Measurements from ENCODE around the gene SDK2.

SDK2 gene

GRCh38 chr17:73641826-73642600 lies 2.2 kb downstream of the SDK2 start:
- H3K4me3 ChIP-seq (ENCODE audit: low read depth in 1 of 2, low read length in 2 of 2): no peak overlapping the region
- H3K36me3 ChIP-seq (ENCODE audit: control insufficient read depth in 1 of 2, insufficient read depth in 2 of 2, low read length in 2 of 2): no peaks in the 10 kb centered on the region
- no peaks in the 10 kb centered on the region for H3K9me3 ChIP-seq (ENCODE audit: control insufficient read depth in 1 of 2, low read length in 2 of 2)
- peaks cover 25% of the 10 kb centered on the region for H3K27me3 ChIP-seq (ENCODE audit: low read depth, low read length)
- H3K27ac ChIP-seq (ENCODE audit: low read length): no peak overlapping the region
- peaks cover 0 to 24% of the 10 kb centered on the region in 2 donors for H3K4me1 ChIP-seq (ENCODE audit: control insufficient read depth in 1 of 2, insufficient read depth in 2 of 2, low read length in 2 of 2)

GRCh38 chr17:73640691-73641090 lies 3.6 kb downstream of the SDK2 start:
- H3K4me1 ChIP-seq (ENCODE audit: control insufficient read depth in 1 of 2, insufficient read depth in 2 of 2, low read length in 2 of 2): peaks cover 0 to 23% of the 10 kb centered on the region in 2 donors
- no peak overlapping the region for H3K27ac ChIP-seq (ENCODE audit: low read length)
- no peak overlapping the region for H3K4me3 ChIP-seq (ENCODE audit: low read depth in 1 of 2, low read length in 2 of 2)
- no peaks in the 10 kb centered on the region for H3K9me3 ChIP-seq (ENCODE audit: control insufficient read depth in 1 of 2, low read length in 2 of 2)
- H3K27me3 ChIP-seq (ENCODE audit: low read depth, low read length): peaks cover 25% of the 10 kb centered on the region
- H3K36me3 ChIP-seq (ENCODE audit: control insufficient read depth in 1 of 2, insufficient read depth in 2 of 2, low read length in 2 of 2): no peaks in the 10 kb centered on the region

GRCh38 chr17:73639932-73640331 lies 4.3 kb downstream of the SDK2 start:
- no peaks in the 10 kb centered on the region for H3K36me3 ChIP-seq (ENCODE audit: control insufficient read depth in 1 of 2, insufficient read depth in 2 of 2, low read length in 2 of 2)
- H3K27me3 ChIP-seq (ENCODE audit: low read depth, low read length): peaks cover 25% of the 10 kb centered on the region
- no peaks in the 10 kb centered on the region for H3K9me3 ChIP-seq (ENCODE audit: control insufficient read depth in 1 of 2, low read length in 2 of 2)
- H3K27ac ChIP-seq (ENCODE audit: low read length): no peak overlapping the region
- H3K4me1 ChIP-seq (ENCODE audit: control insufficient read depth in 1 of 2, insufficient read depth in 2 of 2, low read length in 2 of 2): peaks cover 0 to 17% of the 10 kb centered on the region in 2 donors
- no peak overlapping the region for H3K4me3 ChIP-seq (ENCODE audit: low read depth in 1 of 2, low read length in 2 of 2)

- H3K27me3 ChIP-seq (ENCODE audit: low read depth, low read length): peaks cover 25% of the 10 kb centered on the region
- no peaks in the 10 kb centered on the region for H3K9me3 ChIP-seq (ENCODE audit: control insufficient read depth in 1 of 2, low read length in 2 of 2)
- H3K4me3 ChIP-seq (ENCODE audit: low read depth in 1 of 2, low read length in 2 of 2): no peak overlapping the region
- H3K4me1 ChIP-seq (ENCODE audit: control insufficient read depth in 1 of 2, insufficient read depth in 2 of 2, low read length in 2 of 2): peaks cover 0 to 16% of the 10 kb centered on the region in 2 donors
- no peak overlapping the region for H3K27ac ChIP-seq (ENCODE audit: low read length)
- H3K36me3 ChIP-seq (ENCODE audit: control insufficient read depth in 1 of 2, insufficient read depth in 2 of 2, low read length in 2 of 2): no peaks in the 10 kb centered on the region
Observed at GRCh38 chr17:73639322-73639721, 4.9 kb downstream of the SDK2 start.

- H3K4me3 ChIP-seq (ENCODE audit: low read depth in 1 of 2, low read length in 2 of 2): no peak overlapping the region
- no peak overlapping the region for H3K27ac ChIP-seq (ENCODE audit: low read length)
- H3K36me3 ChIP-seq (ENCODE audit: control insufficient read depth in 1 of 2, insufficient read depth in 2 of 2, low read length in 2 of 2): no peaks in the 10 kb centered on the region
- H3K27me3 ChIP-seq (ENCODE audit: low read depth, low read length): peaks cover 21% of the 10 kb centered on the region
- peaks cover 0 to 10% of the 10 kb centered on the region in 2 donors for H3K4me1 ChIP-seq (ENCODE audit: control insufficient read depth in 1 of 2, insufficient read depth in 2 of 2, low read length in 2 of 2)
- H3K9me3 ChIP-seq (ENCODE audit: control insufficient read depth in 1 of 2, low read length in 2 of 2): no peaks in the 10 kb centered on the region
Observed at GRCh38 chr17:73638556-73638955, 5.7 kb downstream of the SDK2 start.

GRCh38 chr17:73637866-73638265 lies 6.4 kb downstream of the SDK2 start:
- Histone ChIP-seq H3K27me3 (ENCODE audit: low read depth, low read length) (peaks cover 17% of the 10 kb centered on the region), H3K4me1 (ENCODE audit: control insufficient read depth in 1 of 2, insufficient read depth in 2 of 2, low read length in 2 of 2) (peaks cover 0 to 4% of the 10 kb centered on the region in 2 donors), H3K4me3 (ENCODE audit: low read depth in 1 of 2, low read length in 2 of 2) (no peak overlapping the region), H3K27ac (ENCODE audit: low read length) (no peak overlapping the region), H3K36me3 (ENCODE audit: control insufficient read depth in 1 of 2, insufficient read depth in 2 of 2, low read length in 2 of 2) (no peaks in the 10 kb centered on the region), H3K9me3 (ENCODE audit: control insufficient read depth in 1 of 2, low read length in 2 of 2) (no peaks in the 10 kb centered on the region)

GRCh38 chr17:73635101-73635817 lies 9.0 kb downstream of the SDK2 start:
- Histone ChIP-seq H3K9me3 (ENCODE audit: control insufficient read depth in 1 of 2, low read length in 2 of 2) (no peaks in the 10 kb centered on the region), H3K27ac (ENCODE audit: low read length) (no peak overlapping the region), H3K4me3 (ENCODE audit: low read depth in 1 of 2, low read length in 2 of 2) (no peak overlapping the region), H3K4me1 (ENCODE audit: control insufficient read depth in 1 of 2, insufficient read depth in 2 of 2, low read length in 2 of 2) (peaks cover 0 to 4% of the 10 kb centered on the region in 2 donors), H3K36me3 (ENCODE audit: control insufficient read depth in 1 of 2, insufficient read depth in 2 of 2, low read length in 2 of 2) (no peaks in the 10 kb centered on the region), H3K27me3 (ENCODE audit: low read depth, low read length) (no peaks in the 10 kb centered on the region)

GRCh38 chr17:73634629-73635028 lies 9.6 kb downstream of the SDK2 start:
- H3K36me3 ChIP-seq (ENCODE audit: control insufficient read depth in 1 of 2, insufficient read depth in 2 of 2, low read length in 2 of 2): no peaks in the 10 kb centered on the region
- H3K4me3 ChIP-seq (ENCODE audit: low read depth in 1 of 2, low read length in 2 of 2): no peak overlapping the region
- no peaks in the 10 kb centered on the region for H3K9me3 ChIP-seq (ENCODE audit: control insufficient read depth in 1 of 2, low read length in 2 of 2)
- no peak overlapping the region for H3K27ac ChIP-seq (ENCODE audit: low read length)
- H3K4me1 ChIP-seq (ENCODE audit: control insufficient read depth in 1 of 2, insufficient read depth in 2 of 2, low read length in 2 of 2): peaks cover 0 to 4% of the 10 kb centered on the region in 2 donors
- no peaks in the 10 kb centered on the region for H3K27me3 ChIP-seq (ENCODE audit: low read depth, low read length)

- no peaks in the 10 kb centered on the region for H3K4me1 ChIP-seq (ENCODE audit: control insufficient read depth in 1 of 2, insufficient read depth in 2 of 2, low read length in 2 of 2)
- H3K36me3 ChIP-seq (ENCODE audit: control insufficient read depth in 1 of 2, insufficient read depth in 2 of 2, low read length in 2 of 2): no peaks in the 10 kb centered on the region
- no peaks in the 10 kb centered on the region for H3K9me3 ChIP-seq (ENCODE audit: control insufficient read depth in 1 of 2, low read length in 2 of 2)
- H3K27ac ChIP-seq (ENCODE audit: low read length): no peak overlapping the region
- H3K4me3 ChIP-seq (ENCODE audit: low read depth in 1 of 2, low read length in 2 of 2): no peak overlapping the region
- H3K27me3 ChIP-seq (ENCODE audit: low read depth, low read length): no peaks in the 10 kb centered on the region
Observed at GRCh38 chr17:73633736-73634135, 10.5 kb downstream of the SDK2 start.

GRCh38 chr17:73632513-73632912 lies 11.7 kb downstream of the SDK2 start:
- Histone ChIP-seq H3K27me3 (ENCODE audit: low read depth, low read length) (no peaks in the 10 kb centered on the region), H3K27ac (ENCODE audit: low read length) (no peak overlapping the region), H3K36me3 (ENCODE audit: control insufficient read depth in 1 of 2, insufficient read depth in 2 of 2, low read length in 2 of 2) (no peaks in the 10 kb centered on the region), H3K4me3 (ENCODE audit: low read depth in 1 of 2, low read length in 2 of 2) (no peak overlapping the region), H3K9me3 (ENCODE audit: control insufficient read depth in 1 of 2, low read length in 2 of 2) (no peaks in the 10 kb centered on the region), H3K4me1 (ENCODE audit: control insufficient read depth in 1 of 2, insufficient read depth in 2 of 2, low read length in 2 of 2) (no peaks in the 10 kb centered on the region)

GRCh38 chr17:73630965-73631595 lies 13.2 kb downstream of the SDK2 start:
- H3K36me3 ChIP-seq (ENCODE audit: control insufficient read depth in 1 of 2, insufficient read depth in 2 of 2, low read length in 2 of 2): no peaks in the 10 kb centered on the region
- no peaks in the 10 kb centered on the region for H3K27me3 ChIP-seq (ENCODE audit: low read depth, low read length)
- H3K27ac ChIP-seq (ENCODE audit: low read length): no peak overlapping the region
- H3K4me3 ChIP-seq (ENCODE audit: low read depth in 1 of 2, low read length in 2 of 2): no peak overlapping the region
- H3K9me3 ChIP-seq (ENCODE audit: control insufficient read depth in 1 of 2, low read length in 2 of 2): no peaks in the 10 kb centered on the region
- no peaks in the 10 kb centered on the region for H3K4me1 ChIP-seq (ENCODE audit: control insufficient read depth in 1 of 2, insufficient read depth in 2 of 2, low read length in 2 of 2)

Measured in muscle layer of duodenum (tissue), 2 donors.